ENCODE measurements around the gene DBI.

The DBI gene

DNA sequence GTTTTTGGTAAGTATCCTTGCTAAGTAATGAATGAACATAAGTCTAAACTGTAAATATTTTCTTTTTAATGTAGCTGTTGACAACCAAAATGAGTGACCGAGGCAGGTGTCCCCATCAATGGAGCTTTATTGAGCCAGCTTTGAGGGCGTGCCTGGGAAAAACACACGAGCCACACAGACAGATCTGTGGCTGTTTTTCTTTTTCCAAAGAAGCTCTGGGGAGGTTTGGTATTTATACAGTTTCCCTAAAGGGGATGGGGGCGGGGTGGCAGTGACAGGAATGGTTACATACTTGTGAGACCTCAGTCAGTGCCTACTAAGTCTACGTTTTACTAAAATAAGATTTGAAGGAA is 11.2 kb downstream of the DBI start:
- no peak for TF ChIP-seq TAF1 (IDR thresholded peaks at IDR 0.05; ENCODE audit: borderline replicate concordance, insufficient read depth, low read length)
- TF ChIP-seq SIN3A (IDR thresholded peaks at IDR 0.05; ENCODE audit: borderline replicate concordance, insufficient read depth, low read length) = no peak
- TF ChIP-seq, protein P1, sequence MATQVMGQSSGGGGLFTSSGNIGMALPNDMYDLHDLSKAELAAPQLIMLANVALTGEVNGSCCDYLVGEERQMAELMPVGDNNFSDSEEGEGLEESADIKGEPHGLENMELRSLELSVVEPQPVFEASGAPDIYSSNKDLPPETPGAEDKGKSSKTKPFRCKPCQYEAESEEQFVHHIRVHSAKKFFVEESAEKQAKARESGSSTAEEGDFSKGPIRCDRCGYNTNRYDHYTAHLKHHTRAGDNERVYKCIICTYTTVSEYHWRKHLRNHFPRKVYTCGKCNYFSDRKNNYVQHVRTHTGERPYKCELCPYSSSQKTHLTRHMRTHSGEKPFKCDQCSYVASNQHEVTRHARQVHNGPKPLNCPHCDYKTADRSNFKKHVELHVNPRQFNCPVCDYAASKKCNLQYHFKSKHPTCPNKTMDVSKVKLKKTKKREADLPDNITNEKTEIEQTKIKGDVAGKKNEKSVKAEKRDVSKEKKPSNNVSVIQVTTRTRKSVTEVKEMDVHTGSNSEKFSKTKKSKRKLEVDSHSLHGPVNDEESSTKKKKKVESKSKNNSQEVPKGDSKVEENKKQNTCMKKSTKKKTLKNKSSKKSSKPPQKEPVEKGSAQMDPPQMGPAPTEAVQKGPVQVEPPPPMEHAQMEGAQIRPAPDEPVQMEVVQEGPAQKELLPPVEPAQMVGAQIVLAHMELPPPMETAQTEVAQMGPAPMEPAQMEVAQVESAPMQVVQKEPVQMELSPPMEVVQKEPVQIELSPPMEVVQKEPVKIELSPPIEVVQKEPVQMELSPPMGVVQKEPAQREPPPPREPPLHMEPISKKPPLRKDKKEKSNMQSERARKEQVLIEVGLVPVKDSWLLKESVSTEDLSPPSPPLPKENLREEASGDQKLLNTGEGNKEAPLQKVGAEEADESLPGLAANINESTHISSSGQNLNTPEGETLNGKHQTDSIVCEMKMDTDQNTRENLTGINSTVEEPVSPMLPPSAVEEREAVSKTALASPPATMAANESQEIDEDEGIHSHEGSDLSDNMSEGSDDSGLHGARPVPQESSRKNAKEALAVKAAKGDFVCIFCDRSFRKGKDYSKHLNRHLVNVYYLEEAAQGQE (IDR thresholded peaks at IDR 0.05; ENCODE audit: insufficient read depth in 1 of 2, low read depth in 2 of 2, low read length in 2 of 2) = no peak
- TF ChIP-seq POLR2AphosphoS5 (IDR thresholded peaks at IDR 0.05; ENCODE audit: low read depth, low read length) = no peak
- TF ChIP-seq FOXP2 (optimal IDR thresholded peaks at IDR 0.05; ENCODE audit: borderline replicate concordance, extremely low read depth, extremely low read length, insufficient read depth) = no peak

DNA sequence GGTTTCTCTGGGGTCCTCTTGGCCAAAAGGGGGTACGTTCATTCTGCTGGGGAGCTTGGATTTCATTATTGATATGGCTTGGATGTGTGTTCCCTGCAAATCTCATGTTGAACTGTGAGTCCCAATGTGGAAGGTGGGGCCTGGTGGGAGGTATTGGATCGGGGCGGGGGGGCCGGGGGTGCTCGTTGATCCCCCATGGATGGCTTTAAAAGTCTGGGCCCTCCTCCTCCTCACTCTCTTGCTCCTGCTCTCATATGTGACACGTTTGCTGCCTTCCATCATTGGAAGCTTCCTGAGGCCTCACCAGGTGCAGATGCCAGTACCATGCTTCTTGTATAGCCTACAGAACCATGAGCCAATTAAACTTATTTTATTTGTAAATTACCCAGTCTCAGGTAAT is 11.8 kb downstream of the DBI start:
- TF ChIP-seq SIN3A (IDR thresholded peaks at IDR 0.05; ENCODE audit: borderline replicate concordance, insufficient read depth, low read length) (no peak), FOXP2 (optimal IDR thresholded peaks at IDR 0.05; ENCODE audit: borderline replicate concordance, extremely low read depth, extremely low read length, insufficient read depth) (no peak), POLR2AphosphoS5 (IDR thresholded peaks at IDR 0.05; ENCODE audit: low read depth, low read length) (no peak), TAF1 (IDR thresholded peaks at IDR 0.05; ENCODE audit: borderline replicate concordance, insufficient read depth, low read length) (no peak)
- TF ChIP-seq, protein P1 (IDR thresholded peaks at IDR 0.05; ENCODE audit: insufficient read depth in 1 of 2, low read depth in 2 of 2, low read length in 2 of 2) = no peak

DNA sequence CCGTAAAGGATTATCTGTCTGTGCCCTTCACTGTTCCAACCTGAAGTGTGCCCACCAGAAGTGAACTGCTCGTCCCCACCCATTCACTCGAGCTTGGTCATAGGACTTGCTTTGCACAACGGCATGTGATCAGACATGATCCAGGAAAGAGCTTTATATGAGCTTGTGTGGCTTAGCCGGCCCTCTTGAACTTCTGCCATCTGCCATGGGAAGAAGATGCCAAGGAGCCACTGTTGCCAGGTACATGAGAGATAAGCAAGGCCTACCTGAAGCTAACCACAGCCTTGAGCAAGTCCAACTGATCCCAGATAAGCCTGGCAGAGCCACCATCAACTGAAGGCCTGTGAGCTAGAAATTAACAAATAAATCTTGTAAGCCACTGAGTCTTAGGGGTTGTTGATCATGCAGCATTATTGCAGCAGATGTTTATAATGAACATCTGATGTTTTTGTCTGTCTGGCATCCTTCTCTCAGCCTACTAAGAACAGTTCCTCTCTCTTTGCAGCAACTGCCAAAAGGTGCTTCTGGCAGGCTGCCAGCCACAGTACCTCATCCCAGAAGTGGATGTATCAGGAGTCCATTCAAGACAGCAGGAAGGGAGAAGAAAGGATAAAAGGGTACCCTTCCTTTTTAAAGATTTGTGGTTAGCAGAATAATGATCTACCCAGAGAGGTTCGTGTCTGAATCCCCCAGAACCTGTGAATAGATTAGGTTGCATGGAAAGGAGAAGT is 16.8 kb downstream of the DBI start:
- TF ChIP-seq POLR2AphosphoS5 (IDR thresholded peaks at IDR 0.05; ENCODE audit: low read depth, low read length) (no peak), FOXP2 (optimal IDR thresholded peaks at IDR 0.05; ENCODE audit: borderline replicate concordance, extremely low read depth, extremely low read length, insufficient read depth) (no peak), SIN3A (IDR thresholded peaks at IDR 0.05; ENCODE audit: borderline replicate concordance, insufficient read depth, low read length) (no peak), TAF1 (IDR thresholded peaks at IDR 0.05; ENCODE audit: borderline replicate concordance, insufficient read depth, low read length) (no peak)
- TF ChIP-seq, protein P1 (IDR thresholded peaks at IDR 0.05; ENCODE audit: insufficient read depth in 1 of 2, low read depth in 2 of 2, low read length in 2 of 2) = no peak

DNA sequence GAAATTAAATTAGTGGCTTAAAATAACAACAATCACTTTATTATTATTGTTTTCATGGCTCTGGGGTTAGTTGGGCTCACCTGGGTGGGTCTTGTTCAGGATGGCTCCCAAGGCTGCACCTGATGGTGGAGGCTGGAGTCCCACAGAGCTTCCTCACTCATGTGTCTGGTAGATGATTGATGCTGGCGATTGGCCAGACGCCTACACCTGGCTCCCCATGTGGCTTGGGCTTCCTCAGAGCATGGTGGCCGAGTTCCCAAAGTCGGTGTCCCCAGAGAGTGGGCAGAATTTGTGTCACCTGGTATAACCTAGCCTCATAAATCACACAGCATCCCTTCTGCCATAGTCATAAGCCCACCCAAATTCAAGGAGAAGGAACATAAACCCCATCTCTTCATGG is 18.2 kb downstream of the DBI start:
- TF ChIP-seq POLR2AphosphoS5 (IDR thresholded peaks at IDR 0.05; ENCODE audit: low read depth, low read length) (no peak), FOXP2 (optimal IDR thresholded peaks at IDR 0.05; ENCODE audit: borderline replicate concordance, extremely low read depth, extremely low read length, insufficient read depth) (no peak), SIN3A (IDR thresholded peaks at IDR 0.05; ENCODE audit: borderline replicate concordance, insufficient read depth, low read length) (no peak), TAF1 (IDR thresholded peaks at IDR 0.05; ENCODE audit: borderline replicate concordance, insufficient read depth, low read length) (no peak)
- TF ChIP-seq, protein P1 (IDR thresholded peaks at IDR 0.05; ENCODE audit: insufficient read depth in 1 of 2, low read depth in 2 of 2, low read length in 2 of 2) = no peak

All from PFSK-1 (cell line).